HG02973 (cell line): Measurements from ENCODE around the gene PRDM5.

Experiments
- ATAC-seq: cut with Tn5 transposase; IDR thresholded peaks from one replicate; pipeline ENCODE4 v1.9.1; 2021; ENCODE audit warnings: moderate library complexity; ENCODE audit not compliant: unreplicated experiment

Gene PRDM5

GRCh38 chr4:120857312-120857711 lies 65.2 kb downstream of the PRDM5 start:
- no peak for ATAC-seq

- ATAC-seq = no peak
These were observed 66.2 kb downstream of the PRDM5 start for GRCh38 chr4:120856294-120856693.

GRCh38 chr4:120855307-120856001 lies 67.1 kb downstream of the PRDM5 start:
- ATAC-seq = peak; percentile 91

- ATAC-seq = no peak
These were observed 69.2 kb downstream of the PRDM5 start for GRCh38 chr4:120853161-120853935.

DNA sequence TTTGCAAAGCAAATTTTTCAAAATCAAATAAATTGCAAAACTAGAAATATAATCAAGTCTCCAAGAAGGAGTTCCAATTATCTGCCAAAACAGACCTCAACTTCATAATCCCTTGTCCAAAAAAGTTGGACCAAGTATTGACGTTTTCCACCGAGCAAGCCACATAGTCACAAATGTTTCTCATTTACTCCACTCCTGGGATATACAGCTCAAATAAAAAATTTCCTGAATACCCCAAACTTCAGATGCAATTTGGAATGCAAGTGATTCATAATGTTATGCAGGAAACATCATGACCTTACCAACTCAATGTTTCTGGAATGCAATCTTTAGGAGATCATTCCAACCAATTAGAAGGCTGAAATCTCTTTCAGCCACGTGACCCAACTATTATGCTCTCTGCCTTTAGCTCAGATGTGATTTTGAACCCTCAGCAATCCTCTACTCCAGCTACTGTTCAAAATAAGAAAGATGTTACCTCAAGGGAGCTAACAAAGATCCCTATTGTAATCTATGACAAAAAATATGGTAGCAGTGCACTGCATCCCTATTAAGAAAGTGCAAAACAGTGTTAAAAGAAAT lies 72.4 kb downstream of the PRDM5 start:
- no peak for ATAC-seq

DNA sequence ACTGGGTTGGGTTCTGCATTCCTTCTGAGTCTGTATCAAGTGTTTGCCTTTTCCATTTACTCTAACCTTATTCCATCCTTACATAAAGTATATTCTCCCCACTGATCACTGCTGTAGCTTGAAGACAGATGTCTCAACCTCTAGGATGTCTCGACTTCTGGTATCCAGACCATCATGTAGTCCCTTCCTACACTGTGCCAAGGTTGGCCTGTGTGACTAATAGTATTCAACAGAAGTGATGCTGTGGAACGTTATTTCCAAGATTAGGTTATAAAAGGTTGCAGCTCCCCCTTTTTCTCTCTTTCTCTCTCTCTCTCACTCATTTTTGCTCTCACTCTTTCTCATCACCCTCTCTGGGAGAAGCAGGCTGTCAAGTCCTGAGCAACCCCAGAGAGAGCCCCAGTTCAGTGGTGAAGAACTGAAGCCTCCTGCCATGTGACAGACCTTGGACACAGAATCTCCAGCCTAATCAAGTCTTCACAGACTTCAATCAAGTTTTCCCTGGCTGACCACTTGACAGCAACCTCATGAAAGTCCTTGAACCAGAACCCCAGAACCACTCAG lies 75.4 kb downstream of the PRDM5 start:
- ATAC-seq = no peak

- peak; percentile 83 for ATAC-seq
These were observed 78.0 kb downstream of the PRDM5 start for GRCh38 chr4:120844528-120844921.

- no peak for ATAC-seq
These were observed 78.5 kb downstream of the PRDM5 start for GRCh38 chr4:120843849-120844527.

- no peak for ATAC-seq
These were observed 80.5 kb downstream of the PRDM5 start for GRCh38 chr4:120842031-120842430.

DNA sequence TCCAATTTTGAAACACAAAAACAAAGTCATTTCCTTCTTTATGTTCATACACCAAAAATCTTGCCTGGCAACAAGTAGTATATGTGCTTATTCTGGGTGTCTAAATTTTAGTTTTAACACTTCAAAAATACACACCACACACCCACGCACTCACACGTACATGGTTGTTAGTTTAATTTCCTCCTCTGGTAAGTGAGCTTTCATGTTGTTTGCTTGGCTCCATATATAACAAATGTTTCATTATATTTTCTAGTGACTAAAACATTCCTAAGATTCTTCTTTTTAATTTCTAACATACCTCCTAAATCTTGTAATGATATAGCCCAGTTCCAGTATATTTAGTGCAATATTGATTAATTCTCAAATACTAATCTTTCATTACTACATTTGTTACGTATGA lies 80.9 kb downstream of the PRDM5 start:
- no peak for ATAC-seq

DNA sequence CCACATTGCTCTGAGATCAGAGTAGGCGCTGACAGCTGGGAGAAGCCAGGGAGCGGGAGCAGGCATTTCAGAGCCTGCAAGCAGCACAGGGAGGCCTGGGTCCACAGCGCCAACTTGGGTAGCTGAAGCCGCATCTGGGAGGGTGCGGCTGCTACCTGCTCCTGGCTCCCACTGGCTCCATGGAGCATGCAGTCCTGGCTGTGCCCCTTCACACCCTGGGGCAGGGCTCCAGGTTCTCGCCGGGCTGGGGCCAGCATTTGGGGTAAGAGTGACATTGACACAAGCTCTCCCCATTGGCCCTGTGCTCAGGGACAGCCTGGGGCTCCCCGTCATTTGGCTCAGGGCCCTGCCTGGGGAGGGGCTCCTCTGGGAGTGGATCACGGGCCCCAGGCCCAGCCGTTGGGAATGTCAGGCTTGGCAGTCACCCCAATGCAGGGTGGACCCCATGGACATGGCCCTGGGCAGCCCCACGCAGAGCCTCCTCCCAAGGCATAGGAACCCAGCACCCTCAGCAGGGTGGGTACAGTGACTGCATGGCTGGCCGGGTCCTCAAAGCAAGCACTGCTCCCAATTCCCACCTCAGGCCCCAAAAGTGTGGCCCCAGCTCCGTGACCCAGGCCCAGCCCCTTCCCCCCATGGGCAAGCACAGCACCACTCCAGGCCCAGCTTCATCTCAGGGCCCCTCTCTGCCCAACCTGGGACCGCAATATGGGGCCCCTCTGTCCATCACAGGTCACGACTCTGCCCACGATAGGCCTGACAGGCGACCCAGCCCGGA lies 82.4 kb downstream of the PRDM5 start:
- no peak for ATAC-seq

DNA sequence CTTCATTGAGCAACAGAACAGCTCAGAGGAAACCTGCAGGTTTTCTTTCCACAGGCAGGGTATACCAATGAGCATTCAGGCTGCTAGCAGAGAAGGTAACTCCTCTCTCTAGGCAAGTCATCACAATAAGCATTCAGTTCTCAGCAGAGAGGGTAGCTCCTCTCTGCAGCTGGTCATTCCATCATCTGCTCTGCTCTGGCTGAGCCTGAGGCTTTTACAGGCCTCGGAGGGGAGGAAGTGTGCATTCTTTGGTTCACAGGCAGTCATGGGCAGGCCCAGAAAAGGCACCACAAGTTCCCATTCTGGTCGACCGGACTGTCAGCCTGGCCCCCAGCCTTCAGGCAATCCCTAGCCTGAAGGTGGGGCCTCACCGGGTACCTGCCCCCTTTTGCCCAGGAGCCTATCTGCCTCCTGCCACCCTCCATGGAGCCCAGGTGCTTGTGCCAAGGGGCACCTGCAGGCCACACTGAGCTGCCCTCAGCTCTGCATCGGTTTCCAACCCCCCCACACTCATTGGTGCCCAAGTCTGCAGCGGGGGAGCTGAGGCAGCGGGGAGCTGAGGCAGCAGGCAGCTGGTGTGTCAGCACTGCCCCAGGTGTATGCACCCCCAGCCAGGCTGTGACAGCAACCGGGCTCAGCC lies 83.1 kb downstream of the PRDM5 start:
- ATAC-seq = no peak

DNA sequence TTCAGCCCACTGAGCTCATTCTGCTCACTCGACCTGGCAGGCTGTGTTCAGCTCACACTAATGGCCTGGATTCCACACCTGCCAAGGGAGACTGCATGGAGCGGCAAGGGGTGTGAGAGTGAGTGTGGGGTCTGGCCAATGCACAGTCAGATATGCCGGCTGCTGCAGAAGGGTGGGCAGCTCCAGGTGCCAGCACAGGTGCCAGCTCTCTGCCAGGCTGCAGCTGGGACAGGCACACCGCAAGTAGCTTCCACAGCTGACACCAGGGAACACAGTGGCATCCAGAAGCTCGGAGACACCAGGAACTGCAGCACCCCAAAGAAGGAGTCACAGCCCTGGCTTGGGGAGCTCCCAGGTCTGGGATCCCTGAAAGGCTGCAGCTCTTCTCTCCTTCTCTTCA lies 83.7 kb downstream of the PRDM5 start:
- ATAC-seq = no peak

DNA sequence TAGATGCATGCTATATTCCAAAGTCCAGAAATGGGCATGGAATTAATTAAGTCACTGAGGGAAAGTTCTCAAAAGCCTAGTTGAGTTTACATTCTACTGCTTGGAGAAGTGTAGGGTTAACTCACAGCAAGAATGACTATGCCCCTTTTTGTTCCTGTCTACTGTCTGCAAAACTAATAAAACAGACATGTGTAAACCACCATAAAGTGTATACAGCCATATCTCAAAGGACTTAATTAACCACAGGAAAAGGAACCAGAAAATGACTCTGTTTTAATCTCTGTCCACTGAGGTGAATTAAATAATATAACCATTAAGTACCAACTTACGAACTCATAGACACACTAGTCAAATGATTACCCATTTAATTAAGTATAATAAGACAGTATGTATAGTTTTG lies 84.9 kb downstream of the PRDM5 start:
- ATAC-seq = no peak

GRCh38 chr4:120835342-120835741 lies 87.2 kb downstream of the PRDM5 start:
- no peak for ATAC-seq

DNA sequence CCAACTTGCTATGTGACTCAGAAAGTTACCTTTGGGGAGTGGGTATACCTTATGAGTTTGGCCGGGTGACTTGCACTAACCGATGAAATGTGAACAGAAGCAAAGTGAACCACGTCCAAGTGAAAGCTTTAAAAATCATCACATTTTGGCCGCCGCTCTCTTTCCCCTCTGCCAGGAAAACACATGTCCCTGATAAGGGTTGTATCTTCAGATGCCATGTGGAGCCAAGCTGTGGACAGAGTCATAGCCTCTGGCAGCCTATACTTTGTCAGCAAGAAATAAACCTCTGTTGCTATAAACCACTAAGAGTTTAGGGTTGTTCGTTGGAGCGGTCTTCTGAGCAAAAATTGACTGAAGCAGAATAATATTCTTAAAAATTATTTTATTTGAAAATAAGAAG lies 92.3 kb downstream of the PRDM5 start:
- ATAC-seq = no peak

DNA sequence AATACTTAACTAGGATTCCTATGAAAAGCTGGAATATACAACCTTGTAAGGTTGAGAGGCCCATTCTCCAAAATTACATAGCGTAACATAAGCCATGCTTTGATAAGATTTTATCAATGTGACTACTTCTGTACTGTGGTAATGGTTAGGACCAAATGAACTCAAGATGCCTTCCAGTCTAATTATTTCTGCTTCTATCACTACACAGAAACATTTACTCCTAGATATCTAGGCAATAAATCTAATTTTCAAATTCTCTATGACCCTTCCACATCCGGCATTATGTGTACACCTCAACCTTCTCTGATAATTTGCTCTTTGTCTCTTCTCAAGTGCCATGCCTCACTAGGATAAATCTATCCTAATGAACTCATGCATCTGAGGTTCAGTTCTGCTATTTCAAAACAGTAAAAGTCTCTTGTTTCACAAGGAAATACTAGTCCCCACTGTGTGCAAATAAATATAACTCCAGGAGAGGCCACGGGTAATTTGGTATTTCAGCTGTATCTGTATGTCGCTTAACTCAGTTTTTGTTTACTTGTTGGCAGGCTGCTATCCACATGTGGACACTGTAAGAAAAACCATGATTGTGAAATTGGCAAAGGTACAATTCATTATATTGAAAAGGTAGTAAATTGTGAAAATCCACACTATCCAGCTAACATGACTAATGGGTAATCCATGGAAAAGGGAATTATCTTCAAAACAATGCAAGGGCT lies 93.3 kb downstream of the PRDM5 start:
- ATAC-seq = no peak

GRCh38 chr4:120826853-120827252 lies 95.7 kb downstream of the PRDM5 start:
- ATAC-seq = no peak

DNA sequence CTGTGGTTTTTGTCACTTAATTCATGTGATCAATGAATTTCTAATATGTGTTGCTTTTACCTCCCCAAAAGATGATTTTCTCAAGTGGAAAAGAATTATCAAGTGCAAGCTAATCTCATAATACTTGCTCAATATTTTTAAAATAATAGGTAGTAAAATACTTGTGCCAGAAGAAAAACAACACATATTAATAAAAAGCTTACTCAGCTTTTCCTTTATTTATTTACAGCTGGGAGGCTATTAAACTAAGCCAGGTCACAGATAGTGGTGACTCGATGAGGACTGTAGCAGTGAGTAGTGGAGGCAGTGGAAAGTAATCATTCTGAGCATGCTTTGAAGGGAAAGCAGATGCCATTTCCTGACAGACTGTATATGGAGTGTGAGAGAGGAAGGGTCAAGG lies 96.1 kb downstream of the PRDM5 start:
- no peak for ATAC-seq
